ENCODE results near the gene GNAS.

Gene GNAS

DNA sequence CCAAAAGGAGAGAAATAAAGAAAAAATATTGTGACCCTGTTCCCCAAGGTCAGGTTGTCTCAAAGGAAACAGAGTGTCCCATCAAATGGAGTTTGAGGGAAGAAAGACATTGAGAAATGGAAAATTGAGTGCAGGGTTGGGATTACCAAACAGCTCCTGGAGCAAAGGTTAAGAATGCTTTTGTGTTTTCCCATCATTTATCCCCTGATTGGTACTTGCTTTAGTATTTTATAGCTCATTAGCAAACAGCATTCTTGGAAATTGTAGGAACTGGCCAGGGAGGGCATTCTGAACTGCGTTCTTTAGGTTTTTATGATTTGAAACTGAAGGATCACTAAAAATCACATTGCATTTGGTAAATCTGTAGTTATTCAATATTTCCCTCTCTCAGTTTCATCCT, 69.5 kb downstream of the GNAS start:
- no peak for TF ChIP-seq CTCF (conservative IDR thresholded peaks at IDR 0.05)
- no peak overlapping the region for H3K27ac ChIP-seq

GRCh38 chr20:58923117-58923712, 70.7 kb downstream of the GNAS start:
- H3K27ac ChIP-seq = no peak overlapping the region
- no peak for TF ChIP-seq CTCF (conservative IDR thresholded peaks at IDR 0.05)

- TF ChIP-seq CTCF (conservative IDR thresholded peaks at IDR 0.05) = no peak
- H3K27ac ChIP-seq = no peak overlapping the region
These were observed 74.4 kb downstream of the GNAS start for GRCh38 chr20:58926802-58927489.

DNA sequence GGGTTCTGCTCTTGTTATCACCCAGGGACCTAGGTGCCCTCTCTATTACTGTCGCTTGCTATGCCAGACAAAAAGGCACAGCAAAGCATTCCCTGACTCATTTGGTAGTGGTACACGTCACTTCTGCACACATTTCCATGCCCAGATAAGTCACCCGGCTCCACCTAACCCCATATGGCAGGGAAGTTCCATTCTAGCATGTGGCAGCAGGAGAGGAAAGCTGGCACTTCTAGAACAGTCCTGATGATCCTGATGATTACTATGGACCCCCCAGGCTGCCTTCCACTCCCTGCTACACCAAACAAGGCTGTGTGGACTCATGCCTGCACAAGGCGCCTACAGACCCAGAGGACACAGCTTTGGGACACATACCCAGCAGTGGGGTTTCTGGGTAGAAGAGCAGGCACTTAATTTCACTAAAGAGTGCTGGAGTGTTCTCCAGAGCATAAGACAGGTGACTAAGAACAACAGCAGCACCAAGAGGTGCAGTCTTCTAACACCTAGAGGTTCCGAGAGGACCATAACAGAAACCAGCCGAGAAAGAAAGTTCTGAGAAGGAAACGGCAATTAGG, 75.1 kb downstream of the GNAS start:
- H3K27ac ChIP-seq = no peak overlapping the region
- no peak for TF ChIP-seq CTCF (conservative IDR thresholded peaks at IDR 0.05)

DNA sequence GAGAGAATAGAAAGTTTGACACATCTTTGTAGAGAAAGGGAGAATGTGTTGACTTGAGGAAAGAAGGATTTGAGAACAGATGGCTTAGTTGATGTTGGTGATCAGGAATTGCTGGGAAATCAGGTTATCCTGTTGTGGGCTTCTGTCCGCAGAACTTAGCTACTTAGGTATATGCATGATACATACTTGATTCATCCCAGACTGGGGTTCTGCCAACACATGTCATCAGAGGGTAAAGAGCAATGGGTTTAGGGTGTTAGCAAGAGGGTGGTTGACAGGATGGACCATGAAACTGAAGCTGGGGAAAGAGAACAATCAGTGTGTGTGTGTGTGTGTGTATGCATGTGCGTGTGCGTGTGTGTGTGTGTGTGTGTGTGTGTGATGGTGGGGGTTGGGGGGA, 78.0 kb downstream of the GNAS start:
- TF ChIP-seq CTCF (conservative IDR thresholded peaks at IDR 0.05) = no peak
- H3K27ac ChIP-seq = no peak overlapping the region

GRCh38 chr20:58932170-58932569, 79.7 kb downstream of the GNAS start:
- H3K27ac ChIP-seq = no peak overlapping the region
- no peak for TF ChIP-seq CTCF (conservative IDR thresholded peaks at IDR 0.05)

DNA sequence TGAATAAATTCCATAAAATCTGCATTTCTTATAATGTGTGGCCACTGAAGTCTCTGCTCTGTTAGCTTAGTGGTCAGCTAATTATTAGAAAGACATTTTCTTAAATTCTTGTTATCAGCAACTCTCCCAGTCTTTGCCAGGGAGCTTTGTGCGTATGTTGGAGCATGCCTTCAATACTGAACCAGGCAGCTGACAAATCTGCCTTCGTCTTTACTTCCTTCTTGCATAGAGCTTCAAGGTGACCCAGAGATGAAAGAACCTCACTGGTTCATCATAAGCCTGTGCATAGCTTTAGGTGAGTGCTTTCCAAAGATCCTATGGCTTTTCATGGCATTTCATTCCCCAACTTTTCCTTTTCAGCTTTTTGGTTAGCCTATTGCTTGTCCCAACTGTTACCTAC, 85.6 kb downstream of the GNAS start:
- no peak for TF ChIP-seq CTCF (conservative IDR thresholded peaks at IDR 0.05)
- H3K27ac ChIP-seq = no peak overlapping the region
